Stimulated activated CD4-positive, alpha-beta T cell treated with anti-CD3 and anti-CD28 coated beads, Interleukin-12 subunit alpha, Interleukin-12 subunit beta, amount 100 ng/mL, for 4 hours (primary cell): ENCODE measurements around the gene TARBP1.

Source experiments
- DNase-seq: peaks from one replicate; pipeline ENCODE4 v3.0.0-alpha.2; 2020

Gene TARBP1

GRCh38 chr1:234479310-234479559 lies 256 bp upstream of the TARBP1 start:
- DNase-seq: no peak

GRCh38 chr1:234478152-234478480 lies 863 bp downstream of the TARBP1 start:
- peak; percentile 67 for DNase-seq

- no peak for DNase-seq
These were observed 1.4 kb downstream of the TARBP1 start for GRCh38 chr1:234477386-234478151.

GRCh38 chr1:234476172-234476571 lies 2.8 kb downstream of the TARBP1 start:
- no peak for DNase-seq

GRCh38 chr1:234475167-234475793 lies 3.7 kb downstream of the TARBP1 start:
- DNase-seq: no peak

GRCh38 chr1:234474375-234474774 lies 4.6 kb downstream of the TARBP1 start:
- DNase-seq: no peak

GRCh38 chr1:234473118-234473517 lies 5.9 kb downstream of the TARBP1 start:
- no peak for DNase-seq

- no peak for DNase-seq
These were observed 9.6 kb downstream of the TARBP1 start for GRCh38 chr1:234469376-234469775.

GRCh38 chr1:234468580-234468979 lies 10.4 kb downstream of the TARBP1 start:
- no peak for DNase-seq

- DNase-seq: no peak
These were observed 11.2 kb downstream of the TARBP1 start for GRCh38 chr1:234467821-234468220.

- DNase-seq: no peak
These were observed 12.0 kb downstream of the TARBP1 start for GRCh38 chr1:234466945-234467344.

GRCh38 chr1:234463749-234464148 lies 15.2 kb downstream of the TARBP1 start:
- DNase-seq: no peak

- DNase-seq: no peak
These were observed 18.3 kb downstream of the TARBP1 start for GRCh38 chr1:234460652-234461051.

- no peak for DNase-seq
These were observed 20.5 kb downstream of the TARBP1 start for GRCh38 chr1:234458352-234459017.

GRCh38 chr1:234454926-234455325 lies 24.1 kb downstream of the TARBP1 start:
- no peak for DNase-seq

- no peak for DNase-seq
These were observed 26.5 kb downstream of the TARBP1 start for GRCh38 chr1:234452406-234452965.

- no peak for DNase-seq
These were observed 38.6 kb downstream of the TARBP1 start for GRCh38 chr1:234440348-234440747.

GRCh38 chr1:234438579-234438978 lies 40.4 kb downstream of the TARBP1 start:
- DNase-seq: no peak

GRCh38 chr1:234437423-234438171 lies 41.4 kb downstream of the TARBP1 start:
- DNase-seq: no peak

GRCh38 chr1:234435620-234436019 lies 43.4 kb downstream of the TARBP1 start:
- DNase-seq: no peak

- no peak for DNase-seq
These were observed 44.3 kb downstream of the TARBP1 start for GRCh38 chr1:234434706-234435105.

- no peak for DNase-seq
These were observed 45.3 kb downstream of the TARBP1 start for GRCh38 chr1:234433563-234434285.

- no peak for DNase-seq
These were observed 47.7 kb downstream of the TARBP1 start for GRCh38 chr1:234431255-234431654.
